Measurements from ENCODE around the gene SREK1IP1. TPM values are rescaled to one million over a fixed set of nuclear protein-coding genes. Genes with fewer than 3 reads are reported as not detected.

Gene SREK1IP1
- total RNA-seq, 1 donor from 2014 or later = 11.7 TPM

DNA sequence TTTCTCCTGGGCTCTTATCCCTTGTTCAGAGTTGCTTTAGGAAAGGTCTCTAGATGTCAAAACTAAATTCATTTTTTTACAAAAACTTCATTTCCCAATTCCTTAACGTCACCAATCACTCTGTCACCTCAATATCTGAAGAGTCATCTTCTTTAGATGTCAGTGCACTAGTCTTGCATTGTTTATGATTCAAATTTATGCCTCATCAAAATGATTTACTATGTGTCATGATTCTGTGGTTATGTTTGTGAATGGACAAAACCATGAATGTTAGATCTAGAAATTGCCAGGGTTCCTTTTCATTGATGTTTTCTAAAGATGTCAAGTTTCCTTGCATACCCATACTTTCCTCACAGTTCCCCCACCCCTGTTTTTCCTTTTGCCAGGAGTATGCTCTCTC is 21.7 kb upstream of the SREK1IP1 start:
- intact Hi-C loops (cut with micrococcal nuclease) = no loop called here
- Histone ChIP-seq H3K27ac (replicated peaks) (no peak overlapping the region), H3K4me1 (peaks cover 7% of the 10 kb centered on the region), H3K9me3 (replicated peaks) (no peaks in the 10 kb centered on the region), H3K4me3 (no peak overlapping the region), H3K27me3 (ENCODE audit: low read depth) (no peaks in the 10 kb centered on the region), H3K36me3 (peaks cover 8% of the 10 kb centered on the region)
- DNase-seq = no peak
- TF ChIP-seq, protein P1, sequence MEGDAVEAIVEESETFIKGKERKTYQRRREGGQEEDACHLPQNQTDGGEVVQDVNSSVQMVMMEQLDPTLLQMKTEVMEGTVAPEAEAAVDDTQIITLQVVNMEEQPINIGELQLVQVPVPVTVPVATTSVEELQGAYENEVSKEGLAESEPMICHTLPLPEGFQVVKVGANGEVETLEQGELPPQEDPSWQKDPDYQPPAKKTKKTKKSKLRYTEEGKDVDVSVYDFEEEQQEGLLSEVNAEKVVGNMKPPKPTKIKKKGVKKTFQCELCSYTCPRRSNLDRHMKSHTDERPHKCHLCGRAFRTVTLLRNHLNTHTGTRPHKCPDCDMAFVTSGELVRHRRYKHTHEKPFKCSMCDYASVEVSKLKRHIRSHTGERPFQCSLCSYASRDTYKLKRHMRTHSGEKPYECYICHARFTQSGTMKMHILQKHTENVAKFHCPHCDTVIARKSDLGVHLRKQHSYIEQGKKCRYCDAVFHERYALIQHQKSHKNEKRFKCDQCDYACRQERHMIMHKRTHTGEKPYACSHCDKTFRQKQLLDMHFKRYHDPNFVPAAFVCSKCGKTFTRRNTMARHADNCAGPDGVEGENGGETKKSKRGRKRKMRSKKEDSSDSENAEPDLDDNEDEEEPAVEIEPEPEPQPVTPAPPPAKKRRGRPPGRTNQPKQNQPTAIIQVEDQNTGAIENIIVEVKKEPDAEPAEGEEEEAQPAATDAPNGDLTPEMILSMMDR (IDR thresholded peaks at IDR 0.05; ENCODE audit: borderline replicate concordance) = no peak

DNA sequence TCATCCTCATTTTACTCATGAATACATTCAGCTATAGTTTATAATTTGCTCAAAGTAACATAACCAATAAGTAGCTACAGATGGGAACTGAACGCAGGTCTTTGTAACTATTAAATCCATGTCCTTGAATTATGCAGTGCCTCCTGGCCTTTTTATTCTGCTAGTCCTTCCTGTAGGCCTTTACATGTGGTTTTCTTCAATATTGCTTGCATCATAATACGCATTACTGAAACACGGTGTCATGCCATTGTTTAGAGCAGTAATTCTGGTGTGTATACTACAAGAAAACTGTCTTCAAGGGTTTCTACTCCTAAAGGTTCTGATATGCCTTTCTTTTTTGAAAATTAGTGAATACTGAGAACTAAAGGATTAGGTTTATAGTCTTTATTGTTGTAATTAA is 21.0 kb upstream of the SREK1IP1 start:
- H3K4me1 ChIP-seq = peaks cover 7% of the 10 kb centered on the region
- TF ChIP-seq, protein P1 (IDR thresholded peaks at IDR 0.05; ENCODE audit: borderline replicate concordance) = no peak
- H3K27ac ChIP-seq (replicated peaks) = no peak overlapping the region
- H3K27me3 ChIP-seq (ENCODE audit: low read depth) = no peaks in the 10 kb centered on the region
- H3K36me3 ChIP-seq = peaks cover 8% of the 10 kb centered on the region
- no peaks in the 10 kb centered on the region for H3K9me3 ChIP-seq (replicated peaks)
- intact Hi-C loops (cut with micrococcal nuclease) = no loop called here
- DNase-seq = no peak
- H3K4me3 ChIP-seq = no peak overlapping the region

DNA sequence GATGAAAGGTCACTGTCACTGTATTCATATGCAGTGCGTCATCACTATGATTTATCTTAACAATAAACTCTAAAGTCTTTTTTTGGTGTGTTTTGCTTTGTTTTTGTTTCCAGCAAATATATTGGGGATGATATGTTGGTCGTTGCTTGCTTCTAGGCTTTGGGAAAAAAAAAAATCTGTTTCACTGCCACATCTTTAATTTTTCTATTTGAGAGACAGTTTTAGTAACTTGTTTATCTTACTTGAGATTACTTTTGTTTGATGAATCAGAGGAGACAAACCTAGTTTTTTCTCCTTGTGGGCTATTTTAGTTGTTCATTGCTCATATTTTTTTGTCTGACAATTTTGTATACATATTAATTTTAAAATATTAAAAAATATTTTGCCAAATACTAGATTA is 19.7 kb upstream of the SREK1IP1 start:
- peaks cover 8% of the 10 kb centered on the region for H3K36me3 ChIP-seq
- peaks cover 4% of the 10 kb centered on the region for H3K4me1 ChIP-seq
- no peak for DNase-seq
- no peak overlapping the region for H3K4me3 ChIP-seq
- H3K27ac ChIP-seq (replicated peaks) = no peak overlapping the region
- no peaks in the 10 kb centered on the region for H3K27me3 ChIP-seq (ENCODE audit: low read depth)
- no peaks in the 10 kb centered on the region for H3K9me3 ChIP-seq (replicated peaks)
- TF ChIP-seq, protein P1 (IDR thresholded peaks at IDR 0.05; ENCODE audit: borderline replicate concordance) = no peak
- intact Hi-C loops (cut with micrococcal nuclease) = no loop called here

DNA sequence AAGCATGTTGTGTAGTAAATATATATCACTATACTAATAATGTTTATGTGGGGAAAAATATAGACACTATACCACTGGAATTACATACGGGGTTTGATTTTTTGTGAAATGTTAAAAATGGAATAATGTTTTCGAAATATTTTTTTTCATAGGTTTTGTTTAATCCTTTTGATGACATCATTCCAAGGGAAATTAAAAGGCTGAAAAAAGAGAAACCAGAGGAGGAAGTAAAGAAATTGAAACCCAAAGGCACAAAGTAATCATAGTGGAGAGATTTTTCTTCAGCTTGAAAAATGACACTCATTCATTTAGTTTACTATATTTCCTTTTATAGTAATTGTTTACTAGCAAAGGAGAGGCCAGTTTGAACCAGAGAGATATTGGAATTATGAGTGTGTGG is 17.9 kb upstream of the SREK1IP1 start:
- no peaks in the 10 kb centered on the region for H3K27me3 ChIP-seq (ENCODE audit: low read depth)
- no peak for DNase-seq
- no peaks in the 10 kb centered on the region for H3K9me3 ChIP-seq (replicated peaks)
- no peak overlapping the region for H3K4me3 ChIP-seq
- peaks cover 10% of the 10 kb centered on the region for H3K36me3 ChIP-seq
- no peaks in the 10 kb centered on the region for H3K4me1 ChIP-seq
- TF ChIP-seq, protein P1 (IDR thresholded peaks at IDR 0.05; ENCODE audit: borderline replicate concordance) = no peak
- intact Hi-C loops (cut with micrococcal nuclease) = no loop called here
- no peak overlapping the region for H3K27ac ChIP-seq (replicated peaks)

DNA sequence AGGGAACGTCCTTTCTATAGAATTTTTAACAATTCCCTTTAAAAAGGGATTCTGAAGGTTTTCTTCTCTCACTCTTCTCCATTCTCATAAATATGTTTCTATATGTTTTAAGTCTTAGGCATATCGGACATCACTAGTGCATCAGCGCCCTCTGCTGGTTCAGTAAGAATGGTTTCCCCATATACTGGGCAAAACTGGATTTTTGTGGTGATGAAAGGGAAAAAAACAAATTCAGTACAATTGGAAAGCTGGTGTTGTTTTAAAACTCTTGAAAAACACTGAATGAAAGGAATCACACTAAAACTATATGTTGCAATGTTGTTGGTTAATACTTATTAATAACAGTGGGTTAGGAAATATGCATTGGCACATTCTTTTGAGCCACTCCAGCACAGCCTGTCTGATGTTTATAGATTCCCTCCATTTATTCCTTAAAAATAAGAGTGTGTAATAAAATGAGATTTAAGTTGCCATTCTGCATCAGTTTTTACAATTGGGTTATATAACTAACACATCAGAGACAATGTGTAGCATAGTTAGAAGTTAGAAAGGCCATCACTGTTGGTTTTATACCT is 16.0 kb upstream of the SREK1IP1 start:
- H3K27ac ChIP-seq (replicated peaks) = no peak overlapping the region

More for the DNA sequence above, 16.0 kb upstream of the SREK1IP1 start:
- TF ChIP-seq, protein P1 (IDR thresholded peaks at IDR 0.05; ENCODE audit: borderline replicate concordance) = peak; percentile 89
- Histone ChIP-seq H3K4me1 (no peaks in the 10 kb centered on the region), H3K27me3 (ENCODE audit: low read depth) (no peaks in the 10 kb centered on the region), H3K9me3 (replicated peaks) (no peaks in the 10 kb centered on the region), H3K36me3 (peaks cover 10% of the 10 kb centered on the region), H3K4me3 (no peak overlapping the region)
- intact Hi-C loops (cut with micrococcal nuclease) = no loop called here
- peak; percentile 31 for DNase-seq
